Stomach smooth muscle (tissue), 2 donors: ENCODE results near the gene PAMR1.

ENCODE experiments used
- H3K27ac ChIP-seq: one replicate; pipeline ENCODE4 v1.7.0; 2013; ENCODE audit warnings: mild to moderate bottlenecking, low read length, inconsistent platforms
- H3K27me3 ChIP-seq, 2 donors: one replicate each; pipeline ENCODE4 v1.7.0; 2013; ENCODE audit warnings: low read length in 2 of 2; ENCODE audit not compliant: insufficient read depth in 2 of 2, control insufficient read depth in 1 of 2
- H3K36me3 ChIP-seq, 2 donors: one replicate each; pipeline ENCODE4 v1.7.0; 2013; ENCODE audit warnings: low read length in 2 of 2; ENCODE audit not compliant: control insufficient read depth in 2 of 2, insufficient read depth in 2 of 2
- H3K4me1 ChIP-seq: one replicate; pipeline ENCODE4 v1.7.0; 2013; ENCODE audit warnings: low read length; ENCODE audit not compliant: control insufficient read depth, insufficient read depth
- H3K4me3 ChIP-seq, 2 donors: one replicate each; pipeline ENCODE4 v1.7.0; 2013; ENCODE audit warnings: low read length in 2 of 2
- H3K9ac ChIP-seq, 2 donors: one replicate each; pipeline ENCODE4 v1.7.0; 2013; ENCODE audit warnings: low read length in 2 of 2, mild to moderate bottlenecking in 1 of 2
- H3K9me3 ChIP-seq, 2 donors: one replicate each; pipeline ENCODE4 v1.7.0; 2013; ENCODE audit warnings: low read length in 2 of 2; ENCODE audit not compliant: control insufficient read depth in 2 of 2
- donor health status: healthy.
- donor health status: Pancreatic carcinoma.

PAMR1 gene

GRCh38 chr11:35500744-35501143 lies 24.7 kb downstream of the PAMR1 start:
- Histone ChIP-seq H3K27me3 (no peaks in the 10 kb centered on the region), H3K4me1 (no peaks in the 10 kb centered on the region), H3K9ac (no peak overlapping the region), H3K4me3 (no peak overlapping the region), H3K9me3 (peaks cover 0 to 3% of the 10 kb centered on the region in 2 donors), H3K36me3 (no peaks in the 10 kb centered on the region), H3K27ac (no peak overlapping the region)

DNA sequence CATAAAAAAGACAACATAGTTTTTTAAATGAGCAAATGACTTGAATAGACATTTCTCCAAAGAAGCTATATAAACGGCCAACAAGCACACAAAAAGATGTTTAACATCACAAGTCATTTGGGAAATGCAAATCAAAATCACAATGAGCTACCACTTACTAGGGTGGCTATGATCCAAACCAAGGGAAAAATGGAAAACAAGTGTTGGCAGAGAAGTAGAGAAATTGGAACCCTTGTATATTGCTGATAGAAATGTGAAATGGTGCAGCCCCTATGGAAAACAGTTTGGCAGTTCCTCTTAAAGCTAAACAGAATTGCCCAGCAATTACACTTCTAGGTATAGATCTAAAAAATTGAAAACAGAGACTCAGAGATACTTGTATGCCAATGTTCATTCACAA lies 29.0 kb downstream of the PAMR1 start:
- Histone ChIP-seq H3K27me3 (no peaks in the 10 kb centered on the region), H3K9ac (no peak overlapping the region), H3K27ac (no peak overlapping the region), H3K9me3 (no peaks in the 10 kb centered on the region), H3K4me3 (no peak overlapping the region), H3K36me3 (peaks cover 0 to 2% of the 10 kb centered on the region in 2 donors), H3K4me1 (no peaks in the 10 kb centered on the region)

DNA sequence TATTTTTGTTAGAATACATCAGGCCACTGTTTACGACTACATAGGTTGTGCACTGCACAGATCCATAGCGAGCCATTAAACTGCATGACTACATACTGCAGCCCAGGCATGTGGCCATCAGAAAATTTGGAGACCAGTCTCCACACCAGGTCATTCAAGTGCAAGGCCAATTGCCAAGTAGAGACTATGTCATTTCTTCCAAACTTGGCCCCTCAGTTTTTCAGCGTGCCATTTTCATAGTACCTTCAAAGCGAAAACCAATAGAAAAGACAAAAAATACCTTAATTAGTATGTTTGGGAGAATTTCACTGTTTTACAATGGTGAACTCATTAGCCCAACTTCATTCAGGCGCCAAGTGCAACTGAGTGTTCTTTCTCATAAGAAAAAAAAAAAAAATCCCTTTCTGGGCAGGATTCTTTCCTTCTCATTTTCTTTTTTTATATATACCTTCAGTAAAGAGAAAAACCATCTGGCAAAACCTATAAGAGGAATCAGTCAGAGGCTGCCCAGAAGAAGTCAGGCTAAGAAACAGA lies 30.4 kb downstream of the PAMR1 start:
- Histone ChIP-seq H3K27ac (no peak overlapping the region), H3K4me1 (no peaks in the 10 kb centered on the region), H3K9me3 (no peaks in the 10 kb centered on the region)

GRCh38 chr11:35491231-35491871 lies 34.1 kb downstream of the PAMR1 start:
- no peak overlapping the region for H3K27ac ChIP-seq

More for the DNA sequence above, 30.4 kb downstream of the PAMR1 start:
- Histone ChIP-seq H3K36me3 (peaks cover 0 to 2% of the 10 kb centered on the region in 2 donors), H3K4me3 (no peak overlapping the region), H3K27me3 (no peaks in the 10 kb centered on the region), H3K9ac (no peak overlapping the region)

DNA sequence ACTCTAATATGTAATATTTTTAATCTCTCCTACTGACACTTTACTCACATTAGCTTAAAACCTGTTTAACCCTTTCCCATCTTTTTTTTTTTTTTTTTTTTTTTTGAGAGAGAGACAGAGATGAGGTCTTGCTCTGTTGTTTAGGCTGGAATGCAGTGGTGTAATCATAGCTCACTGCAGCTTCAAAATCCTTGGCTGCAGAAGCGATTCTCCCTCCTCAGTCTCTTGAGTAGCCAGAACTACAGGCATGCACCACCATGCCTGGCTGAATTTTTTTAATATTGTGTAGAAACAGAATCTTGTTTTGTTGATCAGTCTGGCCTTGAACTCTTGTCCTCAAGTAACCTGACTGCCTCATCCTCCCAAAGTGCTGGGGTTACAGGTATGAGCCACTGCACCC lies 37.3 kb downstream of the PAMR1 start:
- H3K27me3 ChIP-seq = no peaks in the 10 kb centered on the region
- peaks cover 0 to 2% of the 10 kb centered on the region in 2 donors for H3K36me3 ChIP-seq
- H3K4me1 ChIP-seq = peaks cover 8% of the 10 kb centered on the region
- H3K27ac ChIP-seq = no peak overlapping the region
- no peak overlapping the region for H3K9ac ChIP-seq
- H3K9me3 ChIP-seq = no peaks in the 10 kb centered on the region
- no peak overlapping the region for H3K4me3 ChIP-seq

More at GRCh38 chr11:35491231-35491871, 34.1 kb downstream of the PAMR1 start:
- Histone ChIP-seq H3K9me3 (no peaks in the 10 kb centered on the region), H3K9ac (no peak overlapping the region), H3K36me3 (peaks cover 0 to 2% of the 10 kb centered on the region in 2 donors), H3K4me1 (peaks cover 8% of the 10 kb centered on the region), H3K4me3 (no peak overlapping the region), H3K27me3 (no peaks in the 10 kb centered on the region)

DNA sequence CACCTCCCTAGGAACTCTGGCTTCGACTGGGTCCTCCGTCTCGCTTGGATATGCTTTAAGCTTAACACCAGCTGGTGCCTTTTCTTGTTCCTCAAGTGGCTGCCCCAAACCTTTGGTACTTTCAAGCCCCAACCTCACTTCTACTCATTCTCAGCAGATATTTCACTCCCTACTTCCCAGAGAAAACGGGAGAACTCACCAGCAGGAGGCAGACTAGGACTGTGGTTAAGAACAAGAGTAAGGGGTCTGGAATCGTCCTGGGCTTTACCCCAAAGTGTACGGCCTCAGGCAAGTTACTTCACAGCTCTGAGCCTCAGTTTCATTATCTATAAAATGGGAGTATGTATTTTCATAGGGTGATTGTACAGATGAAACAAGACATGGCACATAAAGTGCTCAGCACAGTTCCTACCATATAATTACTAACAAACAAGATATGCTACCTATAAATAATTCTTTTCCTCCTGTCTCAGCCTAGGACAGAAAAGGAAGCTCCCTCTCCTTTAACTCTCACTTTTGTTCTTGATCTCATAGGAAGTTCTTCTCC lies 37.8 kb downstream of the PAMR1 start:
- Histone ChIP-seq H3K9ac (no peak overlapping the region), H3K27ac (no peak overlapping the region), H3K9me3 (no peaks in the 10 kb centered on the region), H3K4me1 (peaks cover 8% of the 10 kb centered on the region), H3K27me3 (no peaks in the 10 kb centered on the region), H3K4me3 (no peak overlapping the region), H3K36me3 (peaks cover 0 to 2% of the 10 kb centered on the region in 2 donors)

- Histone ChIP-seq H3K9me3 (no peaks in the 10 kb centered on the region), H3K4me1 (peaks cover 8% of the 10 kb centered on the region), H3K9ac (no peak overlapping the region), H3K4me3 (no peak overlapping the region), H3K27me3 (no peaks in the 10 kb centered on the region), H3K36me3 (peaks cover 0 to under 1% of the 10 kb centered on the region in 2 donors), H3K27ac (no peak overlapping the region)
These were observed 38.5 kb downstream of the PAMR1 start for GRCh38 chr11:35486934-35487333.

DNA sequence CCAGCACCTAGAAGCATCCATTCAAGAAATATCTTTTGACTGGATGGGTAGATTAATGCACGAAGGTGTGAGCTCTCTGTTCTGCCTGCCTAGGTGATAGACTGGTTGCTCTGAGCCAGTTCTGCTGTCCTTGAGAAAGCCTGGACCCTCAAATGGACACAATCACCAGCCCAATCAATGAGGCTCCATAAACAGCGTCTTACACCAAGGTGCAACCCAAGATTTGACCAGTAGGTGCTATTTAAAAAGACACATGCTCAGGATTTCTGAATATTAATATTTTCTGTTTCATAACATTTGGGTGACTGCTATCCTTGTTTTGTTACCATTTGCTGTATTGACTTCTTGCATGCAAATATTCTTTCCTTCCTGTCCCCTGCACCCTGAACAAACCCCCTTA lies 39.0 kb downstream of the PAMR1 start:
- no peaks in the 10 kb centered on the region for H3K36me3 ChIP-seq
- peaks cover 8% of the 10 kb centered on the region for H3K4me1 ChIP-seq
- H3K9ac ChIP-seq = no peak overlapping the region
- H3K27me3 ChIP-seq = no peaks in the 10 kb centered on the region
- no peak overlapping the region for H3K27ac ChIP-seq
- H3K9me3 ChIP-seq = no peaks in the 10 kb centered on the region
- H3K4me3 ChIP-seq = no peak overlapping the region

- Histone ChIP-seq H3K27ac (no peak overlapping the region), H3K36me3 (no peaks in the 10 kb centered on the region), H3K4me1 (peaks cover 8% of the 10 kb centered on the region), H3K4me3 (no peak overlapping the region), H3K9ac (no peak overlapping the region), H3K9me3 (peaks cover 0 to under 1% of the 10 kb centered on the region in 2 donors), H3K27me3 (no peaks in the 10 kb centered on the region)
These were observed 39.6 kb downstream of the PAMR1 start for GRCh38 chr11:35485656-35486322.

DNA sequence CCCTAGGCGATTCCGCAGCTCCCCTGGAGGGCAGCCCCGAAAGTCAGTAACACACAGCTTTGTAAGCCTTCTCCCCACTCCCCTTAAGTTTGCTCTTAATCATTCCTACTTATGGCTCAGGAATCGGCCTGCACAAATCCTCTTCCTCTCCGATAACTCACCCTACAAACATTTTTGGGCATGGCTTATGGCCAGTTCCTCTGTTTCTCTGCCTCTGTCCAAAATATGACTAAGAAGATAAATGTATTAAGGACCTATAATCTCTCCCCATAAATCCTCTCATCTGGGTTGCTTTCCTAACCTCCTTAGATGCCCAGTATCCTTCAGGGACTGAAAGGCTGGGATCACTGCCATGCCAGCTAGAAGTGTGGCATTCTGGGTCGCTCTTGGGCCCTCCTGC lies 41.0 kb downstream of the PAMR1 start:
- H3K4me1 ChIP-seq = peaks cover 8% of the 10 kb centered on the region
- no peak overlapping the region for H3K27ac ChIP-seq
- no peak overlapping the region for H3K9ac ChIP-seq
- no peaks in the 10 kb centered on the region for H3K36me3 ChIP-seq
- no peaks in the 10 kb centered on the region for H3K27me3 ChIP-seq
- peaks cover 0 to 3% of the 10 kb centered on the region in 2 donors for H3K9me3 ChIP-seq
- no peak overlapping the region for H3K4me3 ChIP-seq
